Measurements from ENCODE around the gene SLC2A4.

The SLC2A4 gene

DNA sequence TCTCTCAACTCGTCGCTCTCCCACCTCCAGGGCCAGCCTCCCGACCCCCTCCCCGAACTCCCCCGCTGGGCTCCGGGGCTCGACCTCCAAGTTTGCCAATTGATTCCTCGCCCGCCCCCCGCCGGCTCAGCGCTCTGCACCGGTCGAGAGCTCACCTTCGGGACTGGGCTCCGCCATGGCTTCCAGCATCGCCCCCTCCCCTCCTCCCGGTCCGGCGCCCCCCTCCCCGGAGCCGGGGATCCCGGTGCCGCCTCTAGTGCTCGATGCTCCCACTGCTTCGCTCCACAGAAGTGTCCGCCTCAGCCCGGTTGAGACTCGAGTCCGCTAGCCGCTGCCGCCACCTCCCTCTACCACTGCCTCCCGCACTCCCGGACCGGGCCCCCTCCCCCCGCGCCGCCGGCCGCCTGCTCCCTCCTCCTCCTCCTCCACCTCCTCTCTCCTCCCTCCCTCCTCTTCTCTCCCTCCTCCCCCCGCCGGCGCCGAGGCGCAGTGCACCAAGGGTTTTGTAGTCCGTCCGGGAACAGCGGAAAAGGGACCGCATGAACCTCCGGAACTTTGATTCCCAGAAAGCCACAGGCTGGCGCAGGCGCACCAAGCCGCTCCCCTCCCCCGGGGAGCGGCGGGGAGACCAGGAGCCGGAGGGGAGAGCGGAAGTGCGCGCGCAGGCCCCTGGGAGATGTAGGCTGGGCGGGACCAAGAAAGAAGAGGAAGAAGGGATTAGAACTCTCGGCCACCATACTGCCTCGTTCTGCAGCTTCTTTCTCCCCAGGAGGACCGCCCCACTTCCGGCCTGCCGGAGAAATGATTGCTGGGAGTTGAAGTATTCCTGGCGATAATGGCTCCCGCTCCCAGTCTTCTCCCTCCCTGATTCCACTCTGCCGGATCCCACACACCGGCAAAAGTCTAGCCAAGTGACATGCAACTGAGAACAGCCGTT is 42.2 kb upstream of the SLC2A4 start, which contains the start of gene PHF23:
PHF23 (minus strand) TSS at position 367 of the 937 bp plus-strand sequence; CDS start at position 189, 178 bp downstream.
- H4K20me1 ChIP-seq (ENCODE audit: low read depth, low read length) = peaks cover 6% of the 10 kb centered on the region; the same call in 1 of the 2 replicates
- H3K4me3 ChIP-seq (ENCODE audit: insufficient read depth, low read length, poor library complexity, severe bottlenecking) = peak within 1 kb of the TSS; percentile 98
- 0 out of 2 replicates have a peak, but pooled peaks cover 3% of the 10 kb centered on the region for H3K36me3 ChIP-seq (ENCODE audit: low read length)
- no peaks in the 10 kb centered on the region for H3K9me3 ChIP-seq (ENCODE audit: insufficient read depth, low read length)
- H3K27ac ChIP-seq (ENCODE audit: low read depth, low read length) = peak within 1 kb of the TSS; percentile 93
- H3K27me3 ChIP-seq (ENCODE audit: low read length) = no peaks in the 10 kb centered on the region
- H3K9ac ChIP-seq (ENCODE audit: low read length) = peak within 1 kb of the TSS; percentile 100
- peak within 1 kb of the TSS; percentile 92 for H3K4me2 ChIP-seq (ENCODE audit: low read depth, low read length, poor library complexity, severe bottlenecking)
- TF ChIP-seq EZH2phosphoT487 (conservative IDR thresholded peaks at IDR 0.05; ENCODE audit: low read length) = no peak
- TF ChIP-seq, protein P1, sequence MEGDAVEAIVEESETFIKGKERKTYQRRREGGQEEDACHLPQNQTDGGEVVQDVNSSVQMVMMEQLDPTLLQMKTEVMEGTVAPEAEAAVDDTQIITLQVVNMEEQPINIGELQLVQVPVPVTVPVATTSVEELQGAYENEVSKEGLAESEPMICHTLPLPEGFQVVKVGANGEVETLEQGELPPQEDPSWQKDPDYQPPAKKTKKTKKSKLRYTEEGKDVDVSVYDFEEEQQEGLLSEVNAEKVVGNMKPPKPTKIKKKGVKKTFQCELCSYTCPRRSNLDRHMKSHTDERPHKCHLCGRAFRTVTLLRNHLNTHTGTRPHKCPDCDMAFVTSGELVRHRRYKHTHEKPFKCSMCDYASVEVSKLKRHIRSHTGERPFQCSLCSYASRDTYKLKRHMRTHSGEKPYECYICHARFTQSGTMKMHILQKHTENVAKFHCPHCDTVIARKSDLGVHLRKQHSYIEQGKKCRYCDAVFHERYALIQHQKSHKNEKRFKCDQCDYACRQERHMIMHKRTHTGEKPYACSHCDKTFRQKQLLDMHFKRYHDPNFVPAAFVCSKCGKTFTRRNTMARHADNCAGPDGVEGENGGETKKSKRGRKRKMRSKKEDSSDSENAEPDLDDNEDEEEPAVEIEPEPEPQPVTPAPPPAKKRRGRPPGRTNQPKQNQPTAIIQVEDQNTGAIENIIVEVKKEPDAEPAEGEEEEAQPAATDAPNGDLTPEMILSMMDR (IDR thresholded peaks at IDR 0.05; ENCODE audit: insufficient read depth, low read length, poor library complexity, severe bottlenecking) = no peak
- no peak within 1 kb of the TSS for H2AFZ ChIP-seq (ENCODE audit: low read depth, low read length, severe bottlenecking)
- peaks cover 59% of the 10 kb centered on the region for H3F3A ChIP-seq (ENCODE audit: insufficient read depth)
- peaks cover 32% of the 10 kb centered on the region for H3K79me2 ChIP-seq (ENCODE audit: insufficient read depth, low read length)
- H3K9me2 ChIP-seq (replicated peaks; ENCODE audit: insufficient read depth, low read length) = no peaks in the 10 kb centered on the region

DNA sequence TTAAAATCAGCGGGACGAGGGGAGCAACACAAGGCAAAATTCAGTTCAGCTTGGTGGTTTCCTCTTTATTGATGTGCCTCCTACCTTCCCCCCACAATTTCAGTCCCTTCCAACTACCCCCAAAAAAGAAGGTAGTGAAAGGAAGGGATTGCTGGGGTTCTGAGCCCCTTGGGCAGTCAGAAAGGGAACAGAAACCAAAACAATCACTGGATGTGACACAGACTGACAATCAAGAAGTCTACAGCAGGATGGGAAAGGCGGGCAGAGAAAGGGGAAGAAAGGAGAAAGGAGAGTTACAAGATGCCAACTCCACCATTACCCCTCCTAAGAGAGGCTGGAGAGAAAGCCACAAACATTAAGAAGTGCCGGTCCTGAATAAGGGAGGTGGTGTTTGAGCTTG is 41.1 kb upstream of the SLC2A4 start:
- Histone ChIP-seq H3K36me3 (ENCODE audit: low read length) (no peaks in the 10 kb centered on the region), H3K79me2 (ENCODE audit: insufficient read depth, low read length) (peaks cover 32% of the 10 kb centered on the region), H3K27ac (ENCODE audit: low read depth, low read length) (peak overlapping the region; percentile 84), H4K20me1 (ENCODE audit: low read depth, low read length) (peaks cover 6% of the 10 kb centered on the region; the same call in 1 of the 2 replicates), H3K9me2 (replicated peaks; ENCODE audit: insufficient read depth, low read length) (no peaks in the 10 kb centered on the region), H3K4me3 (ENCODE audit: insufficient read depth, low read length, poor library complexity, severe bottlenecking) (peak overlapping the region; percentile 90), H3K4me2 (ENCODE audit: low read depth, low read length, poor library complexity, severe bottlenecking) (peak overlapping the region; percentile 92), H3K9me3 (ENCODE audit: insufficient read depth, low read length) (no peaks in the 10 kb centered on the region), H3F3A (ENCODE audit: insufficient read depth) (peaks cover 55% of the 10 kb centered on the region), H3K9ac (ENCODE audit: low read length) (peak overlapping the region; percentile 97), H2AFZ (ENCODE audit: low read depth, low read length, severe bottlenecking) (no peak overlapping the region), H3K27me3 (ENCODE audit: low read length) (no peaks in the 10 kb centered on the region)
- no peak for TF ChIP-seq EZH2phosphoT487 (conservative IDR thresholded peaks at IDR 0.05; ENCODE audit: low read length)
- TF ChIP-seq, protein P1 (IDR thresholded peaks at IDR 0.05; ENCODE audit: insufficient read depth, low read length, poor library complexity, severe bottlenecking) = no peak

DNA sequence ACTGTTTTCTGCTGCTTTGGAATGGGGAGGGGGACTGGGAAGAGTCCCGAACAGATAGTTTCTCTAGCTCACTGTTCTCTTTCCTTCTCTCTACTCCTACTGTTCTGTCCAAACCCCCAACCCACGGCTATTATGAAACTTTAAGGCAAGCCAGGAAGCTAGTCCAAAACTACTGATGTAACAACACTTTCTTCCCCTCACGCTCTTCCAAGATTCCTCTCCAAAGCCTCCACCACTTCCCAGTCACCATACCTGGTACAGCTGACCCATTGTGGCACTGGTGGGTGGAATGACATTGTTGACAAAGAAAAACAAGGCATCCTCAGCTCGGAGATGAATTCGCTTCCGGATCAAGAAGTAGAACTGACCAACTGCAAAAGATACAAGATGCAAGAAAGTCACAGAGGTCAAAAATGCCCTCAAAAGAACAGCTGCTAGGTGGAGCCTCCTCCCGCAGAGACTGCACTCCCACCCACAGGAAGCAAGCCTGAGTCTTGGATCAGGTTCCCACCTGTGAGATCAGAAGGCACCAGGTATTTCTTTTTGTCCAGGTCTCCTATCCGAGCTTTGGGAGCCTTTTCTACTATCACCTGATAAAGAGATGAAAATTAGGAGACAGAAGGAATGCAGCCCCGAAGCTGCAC is 40.3 kb upstream of the SLC2A4 start:
- Histone ChIP-seq H3K9ac (ENCODE audit: low read length) (peak overlapping the region; percentile 97), H2AFZ (ENCODE audit: low read depth, low read length, severe bottlenecking) (no peak overlapping the region), H3K4me3 (ENCODE audit: insufficient read depth, low read length, poor library complexity, severe bottlenecking) (peak overlapping the region; percentile 90), H3K79me2 (ENCODE audit: insufficient read depth, low read length) (peaks cover 33% of the 10 kb centered on the region), H3K9me3 (ENCODE audit: insufficient read depth, low read length) (no peaks in the 10 kb centered on the region), H3K9me2 (replicated peaks; ENCODE audit: insufficient read depth, low read length) (no peaks in the 10 kb centered on the region), H3F3A (ENCODE audit: insufficient read depth) (peaks cover 54% of the 10 kb centered on the region), H3K4me2 (ENCODE audit: low read depth, low read length, poor library complexity, severe bottlenecking) (peak overlapping the region; percentile 92), H3K36me3 (ENCODE audit: low read length) (no peaks in the 10 kb centered on the region; the same call in 1 of the 2 replicates), H4K20me1 (ENCODE audit: low read depth, low read length) (peaks cover 6% of the 10 kb centered on the region; the same call in 1 of the 2 replicates), H3K27me3 (ENCODE audit: low read length) (no peaks in the 10 kb centered on the region), H3K27ac (ENCODE audit: low read depth, low read length) (peak overlapping the region; percentile 84)
- TF ChIP-seq, protein P1 (IDR thresholded peaks at IDR 0.05; ENCODE audit: insufficient read depth, low read length, poor library complexity, severe bottlenecking) = no peak
- TF ChIP-seq EZH2phosphoT487 (conservative IDR thresholded peaks at IDR 0.05; ENCODE audit: low read length) = no peak

Data from SU-DHL-6 (cell line).